ENCODE results near the gene SPATA9.
"Not testable (repeated sequence)": the region's sequence is repeated elsewhere in the genome, so short reads cannot be mapped to it uniquely, and the experiment has no call there.

Gene SPATA9

DNA sequence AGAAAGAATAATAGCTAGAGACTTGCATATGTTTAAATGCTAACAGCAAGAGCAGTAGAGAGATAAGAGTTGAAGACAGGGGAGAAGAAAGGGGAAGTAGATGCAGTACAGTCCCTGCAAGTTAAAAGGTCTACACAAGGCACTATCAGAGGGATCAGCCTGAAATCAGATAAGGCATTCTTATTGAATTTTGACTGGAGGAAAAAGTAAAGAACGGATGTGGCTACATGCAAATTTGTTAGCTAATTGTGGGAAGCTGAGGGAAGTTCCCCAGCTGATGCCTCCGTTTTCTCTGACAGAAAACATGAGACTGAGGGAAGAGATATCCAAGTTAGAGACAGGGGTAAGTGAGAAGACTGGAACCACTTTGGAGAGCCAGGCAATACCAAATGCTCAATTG lies 35.4 kb upstream of the SPATA9 start:
- in situ Hi-C loops (cut with HindIII; ENCODE audit: low sequenced_read_pairs): no loop called here

DNA sequence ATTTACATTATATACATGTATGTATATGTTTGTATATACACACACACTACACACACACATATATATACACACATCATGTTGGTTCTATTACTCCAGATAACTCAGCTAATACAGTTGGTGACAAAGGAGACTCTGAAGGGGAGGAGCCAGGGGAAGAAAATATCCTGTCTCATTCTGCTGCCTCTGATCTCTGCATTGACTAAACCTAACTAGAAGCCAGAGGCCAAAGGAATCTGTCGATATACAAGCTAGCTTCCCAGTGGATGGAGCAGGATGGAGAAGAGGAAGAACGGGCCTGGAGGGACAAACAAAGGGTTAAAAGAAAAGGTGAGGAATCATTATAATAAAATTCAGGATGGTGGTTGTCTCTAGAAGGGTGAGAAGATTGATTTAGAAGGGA lies 34.6 kb upstream of the SPATA9 start:
- in situ Hi-C loops (cut with HindIII; ENCODE audit: low sequenced_read_pairs): no loop called here

DNA sequence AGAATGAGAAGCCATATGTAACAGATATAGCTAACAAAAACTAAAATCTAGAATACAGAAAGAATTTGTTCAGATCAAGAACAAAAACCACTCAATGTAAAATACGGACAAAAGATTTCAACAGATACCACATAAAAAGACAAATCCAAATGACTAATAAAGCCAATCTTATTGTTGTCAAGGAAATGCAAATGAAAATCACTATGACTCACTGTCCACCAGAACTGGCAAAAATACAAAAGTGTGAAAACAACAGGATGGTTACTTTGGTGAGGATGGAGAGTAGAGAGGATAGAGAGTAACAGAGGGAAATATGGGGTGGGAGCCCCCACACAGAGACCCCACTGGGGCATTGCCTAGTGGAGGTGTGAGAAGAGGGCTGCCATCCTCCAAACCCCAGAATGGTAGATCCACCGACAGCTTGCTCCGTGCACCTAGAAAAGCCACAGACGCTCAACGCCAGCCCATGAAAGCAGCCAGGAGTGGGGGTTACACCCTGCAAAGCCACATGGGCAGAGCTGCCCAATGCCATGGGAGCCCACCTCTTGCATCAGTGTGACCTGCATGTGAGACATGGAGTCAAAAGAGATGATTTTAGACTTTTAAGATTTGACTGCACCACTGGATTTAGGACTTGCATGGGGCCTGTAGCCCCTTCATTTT lies 33.1 kb upstream of the SPATA9 start:
- in situ Hi-C loops (cut with HindIII; ENCODE audit: low sequenced_read_pairs): no loop called here

DNA sequence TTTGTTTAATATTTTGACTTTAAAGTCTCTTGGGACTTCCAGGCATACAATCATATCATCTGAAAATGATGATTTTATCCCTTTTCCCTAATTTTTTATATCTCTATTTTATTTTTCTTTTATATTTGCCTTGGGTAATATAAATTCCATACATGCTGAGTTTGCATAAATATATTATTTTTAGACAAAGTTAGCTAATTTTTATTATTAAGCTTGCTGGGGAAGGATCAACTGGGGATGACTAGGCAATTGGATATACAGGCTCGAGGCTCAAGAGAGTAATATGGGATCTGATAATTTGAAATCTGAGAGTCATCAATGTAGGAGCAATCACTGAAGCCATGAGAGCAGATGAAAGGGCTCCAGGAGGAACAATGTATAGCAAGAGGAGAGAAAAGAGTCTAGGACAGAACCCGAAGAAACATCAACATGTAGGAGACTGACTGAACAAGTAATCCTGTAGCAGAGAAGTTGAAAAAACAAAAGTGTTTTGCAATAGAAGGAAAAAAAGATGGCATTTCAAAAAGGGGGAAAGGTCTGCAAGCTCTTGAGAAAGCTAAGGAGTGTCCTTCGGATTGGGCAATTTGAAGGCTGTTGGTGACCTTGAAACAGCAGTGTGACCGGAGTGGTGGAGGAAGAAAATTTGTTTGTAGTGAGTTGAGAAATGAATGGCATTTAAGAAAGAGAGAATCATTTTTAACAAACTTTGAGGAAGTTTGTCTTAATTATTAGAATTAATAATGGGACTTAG lies 31.3 kb upstream of the SPATA9 start:
- in situ Hi-C loops (cut with HindIII; ENCODE audit: low sequenced_read_pairs): loop anchor here (5.0 kb wide), 1 partner anchor 103 kb away; no protein-coding TSS in a partner anchor

DNA sequence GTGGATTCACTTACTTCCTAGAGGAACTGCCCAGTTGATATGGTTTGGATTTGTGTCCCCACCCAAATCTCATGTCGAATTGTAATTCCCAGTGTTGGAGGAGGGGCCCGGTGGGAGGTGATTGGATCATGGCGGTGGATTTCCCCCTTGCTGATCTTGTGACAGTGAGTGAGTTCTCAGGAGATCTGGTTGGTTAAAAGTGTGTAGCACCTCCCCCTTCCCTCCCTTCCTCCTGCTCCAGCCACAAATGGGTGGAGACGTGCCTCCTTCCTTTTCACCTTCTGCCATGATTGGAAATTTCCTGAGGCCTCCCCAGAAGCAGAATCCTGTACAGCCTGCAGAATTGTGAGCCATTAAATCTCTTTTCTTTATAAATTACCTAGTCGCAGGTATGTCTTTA lies 30.5 kb upstream of the SPATA9 start:
- in situ Hi-C loops (cut with HindIII; ENCODE audit: low sequenced_read_pairs): loop anchor here (5.0 kb wide), 1 partner anchor 104 kb away; no protein-coding TSS in a partner anchor

DNA sequence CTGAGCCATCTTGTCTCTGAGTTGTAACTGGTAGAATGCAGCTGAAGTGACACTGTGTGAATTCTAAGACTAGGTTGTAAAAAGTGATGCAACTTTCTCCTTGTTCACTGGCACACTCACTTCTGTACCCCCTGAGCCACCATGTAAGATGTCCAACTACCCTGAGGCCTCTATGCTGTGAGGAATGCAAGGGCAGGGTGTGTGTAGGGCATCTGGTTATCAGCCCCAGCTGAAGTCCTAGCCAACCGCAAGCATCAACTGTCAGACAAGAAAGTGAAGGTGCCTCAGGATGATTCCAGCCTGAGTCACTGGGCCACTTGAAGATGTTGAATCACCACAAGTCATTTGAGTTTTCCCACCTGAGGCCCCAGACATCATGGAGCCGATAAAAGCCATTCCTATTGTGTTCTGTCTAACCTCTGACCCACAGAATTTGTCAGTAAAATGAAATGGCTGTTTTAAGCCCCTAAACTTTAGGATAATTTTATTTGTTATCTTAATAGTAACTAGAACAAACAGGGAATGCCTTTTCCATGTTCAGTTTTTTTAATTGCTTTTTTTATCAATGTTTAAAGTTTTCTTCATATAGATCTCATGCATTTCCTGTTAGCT lies 29.7 kb upstream of the SPATA9 start:
- in situ Hi-C loops (cut with HindIII; ENCODE audit: low sequenced_read_pairs): loop anchor here (5.0 kb wide), 1 partner anchor 105 kb away; no protein-coding TSS in a partner anchor

DNA sequence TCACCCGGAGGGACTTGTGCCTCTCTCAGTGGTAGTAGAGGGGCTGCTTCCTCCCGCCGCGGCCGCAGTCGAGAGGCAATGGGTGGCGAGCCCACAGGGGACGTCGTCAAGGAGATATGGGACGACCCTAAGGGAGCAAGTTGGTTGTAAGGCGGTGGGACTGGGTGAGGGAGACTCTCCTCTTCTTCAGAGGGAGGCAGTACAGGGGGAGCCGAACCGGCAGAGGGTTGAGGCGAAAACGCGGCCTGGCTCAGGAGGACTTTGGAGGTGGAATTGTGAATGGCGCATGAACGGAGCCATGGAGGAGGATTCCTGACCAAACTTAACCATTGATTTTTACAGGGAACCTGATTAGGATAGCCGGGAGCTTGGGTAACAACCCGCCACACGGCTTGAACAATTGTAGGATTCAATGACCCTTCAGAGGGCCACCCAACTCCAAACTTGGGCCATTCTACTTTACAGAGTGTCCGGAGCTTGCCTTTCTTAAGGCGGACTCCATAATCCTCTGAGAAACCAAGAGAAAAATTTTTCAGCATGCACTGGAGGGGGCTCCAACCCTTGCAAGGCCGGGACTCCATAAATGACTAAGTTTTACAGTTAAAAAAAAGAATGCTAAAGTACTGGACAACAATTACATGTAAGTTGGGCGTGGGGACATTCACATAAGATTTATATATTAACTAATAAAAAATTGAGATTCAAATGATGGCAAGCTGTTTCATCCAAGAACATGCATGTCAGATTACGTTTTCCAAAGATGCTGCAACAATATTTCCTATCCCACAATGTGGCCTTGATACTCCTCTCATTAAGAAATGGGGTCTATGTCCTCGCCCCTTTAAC lies 28.9 kb upstream of the SPATA9 start:
- in situ Hi-C loops (cut with HindIII; ENCODE audit: low sequenced_read_pairs): loop anchor here (5.0 kb wide), 1 partner anchor 106 kb away; no protein-coding TSS in a partner anchor

DNA sequence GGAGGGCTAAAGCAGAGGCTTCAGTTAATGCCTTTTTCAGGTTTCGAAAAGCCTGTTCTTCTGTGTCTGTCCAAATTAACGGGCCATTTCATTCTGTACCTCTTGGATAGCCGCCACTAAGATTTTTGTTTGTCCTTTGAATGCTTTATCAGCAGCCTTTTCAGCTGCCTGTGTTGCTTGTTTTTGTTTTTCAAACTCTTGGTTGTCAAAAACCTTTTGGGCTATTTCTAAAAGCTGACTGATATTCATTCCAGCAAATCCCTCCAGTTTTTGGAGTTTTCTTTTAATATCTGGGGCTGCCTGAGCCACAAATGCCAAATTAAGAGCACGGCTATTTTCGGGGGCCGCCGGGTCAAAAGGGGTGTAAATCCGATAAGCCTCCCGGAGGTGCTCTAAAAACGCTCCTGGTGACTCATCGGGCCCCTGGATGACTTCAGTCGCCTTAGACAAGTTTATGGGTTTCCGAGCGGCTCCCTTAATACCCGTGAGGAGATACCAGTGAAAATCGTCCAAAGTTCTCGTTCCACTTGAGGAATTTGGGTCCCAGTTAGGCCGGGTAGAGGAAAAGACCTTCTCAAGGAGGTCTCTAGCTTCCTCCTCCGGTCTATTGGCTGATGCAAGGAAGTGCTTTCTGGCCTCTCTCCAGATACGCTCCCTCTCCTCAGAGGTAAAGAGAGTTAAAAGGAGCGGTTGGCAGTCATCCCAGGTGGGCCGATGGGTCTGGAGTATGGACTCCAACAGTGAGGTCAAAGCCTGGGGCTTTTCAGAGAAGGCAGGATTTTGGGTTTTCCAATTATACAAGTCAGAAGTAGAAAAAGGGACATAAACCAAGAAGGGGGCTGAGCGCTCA lies 28.1 kb upstream of the SPATA9 start:
- in situ Hi-C loops (cut with HindIII; ENCODE audit: low sequenced_read_pairs): loop anchor here (5.0 kb wide), 1 partner anchor 106 kb away; no protein-coding TSS in a partner anchor

DNA sequence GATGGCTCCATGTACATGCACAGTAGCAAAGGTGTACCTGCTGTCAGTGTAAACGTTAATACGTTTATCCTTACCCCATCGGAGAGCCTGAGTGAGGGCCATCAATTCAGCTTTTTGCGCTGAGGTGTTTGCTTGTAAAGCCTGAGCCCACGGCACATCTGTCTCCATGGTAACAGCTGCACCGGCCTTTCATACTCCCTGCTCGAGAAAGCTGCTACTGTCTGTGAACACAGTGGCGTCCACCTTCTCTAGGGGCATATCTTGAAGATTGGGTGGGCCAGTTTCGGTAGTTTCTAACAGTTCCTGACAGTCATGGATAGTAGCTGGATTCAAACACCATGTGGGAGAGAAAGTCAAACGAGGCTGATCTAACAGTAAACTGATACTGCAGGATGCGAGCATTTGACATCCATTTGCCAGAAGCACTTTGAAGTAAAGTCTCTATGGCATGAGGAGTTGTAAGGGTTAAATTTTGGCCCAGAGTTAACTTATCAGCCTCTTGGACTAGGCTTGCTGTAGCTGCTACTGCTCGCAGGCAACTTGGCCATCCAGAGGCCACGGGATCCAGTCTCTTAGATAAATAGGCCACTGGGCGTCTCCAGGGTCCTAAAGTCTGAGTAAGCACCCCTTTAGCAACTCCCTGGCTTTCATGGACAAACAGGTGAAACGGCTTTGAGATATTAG lies 27.3 kb upstream of the SPATA9 start:
- in situ Hi-C loops (cut with HindIII; ENCODE audit: low sequenced_read_pairs): loop anchor here (5.0 kb wide), 1 partner anchor 107 kb away; no protein-coding TSS in a partner anchor

DNA sequence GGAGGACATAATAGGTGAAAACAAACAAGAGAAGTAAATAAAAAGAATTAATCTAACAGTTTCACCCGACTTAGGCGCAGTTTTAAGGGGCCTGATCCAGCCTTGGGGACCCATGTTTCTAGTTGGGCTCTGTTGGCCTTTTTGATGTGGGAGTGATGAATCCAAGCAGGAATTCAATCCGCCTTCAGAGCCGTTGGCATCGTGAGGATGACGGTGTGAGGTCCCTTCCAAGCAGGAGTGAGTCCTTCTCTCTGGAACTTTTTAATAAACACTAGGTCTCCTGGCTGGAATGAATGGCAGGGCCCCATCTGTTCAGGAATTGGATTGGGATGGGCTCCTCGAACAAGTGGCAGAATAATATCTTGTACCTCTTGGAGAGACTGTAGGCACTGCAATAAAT lies 26.1 kb upstream of the SPATA9 start:
- in situ Hi-C loops (cut with HindIII; ENCODE audit: low sequenced_read_pairs): no loop called here

DNA sequence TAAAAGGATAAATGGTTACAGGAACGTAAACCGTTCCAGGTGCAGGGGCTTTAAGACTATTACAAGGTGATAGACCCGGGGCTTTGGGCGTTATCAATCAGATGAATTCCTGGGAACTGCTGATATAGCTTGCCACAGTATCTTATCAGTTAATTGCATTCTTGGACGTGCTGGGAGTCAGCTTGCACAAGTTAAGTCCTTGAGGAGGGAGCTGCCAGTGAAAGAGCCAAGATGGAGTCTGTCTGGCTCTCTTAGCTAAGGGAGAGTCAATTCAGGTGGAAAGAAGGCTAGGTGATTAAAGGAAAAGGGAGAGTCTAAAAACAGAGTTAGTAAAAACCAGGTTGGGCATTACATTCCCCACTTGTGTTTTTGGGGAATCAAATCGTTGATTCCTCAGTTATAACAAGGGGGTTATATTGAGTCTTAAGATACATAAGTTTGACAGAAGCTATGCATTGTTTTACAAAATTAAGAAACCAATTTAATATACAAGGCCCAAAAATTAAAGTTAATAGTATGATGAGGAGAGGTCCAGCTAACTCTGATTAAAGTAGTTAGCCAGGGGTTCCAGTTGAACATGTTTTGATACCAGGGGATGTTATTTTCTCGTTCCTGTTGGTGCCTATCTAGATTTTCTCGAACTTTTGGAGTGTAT lies 24.9 kb upstream of the SPATA9 start:
- in situ Hi-C loops (cut with HindIII; ENCODE audit: low sequenced_read_pairs): not testable (repeated sequence)

DNA sequence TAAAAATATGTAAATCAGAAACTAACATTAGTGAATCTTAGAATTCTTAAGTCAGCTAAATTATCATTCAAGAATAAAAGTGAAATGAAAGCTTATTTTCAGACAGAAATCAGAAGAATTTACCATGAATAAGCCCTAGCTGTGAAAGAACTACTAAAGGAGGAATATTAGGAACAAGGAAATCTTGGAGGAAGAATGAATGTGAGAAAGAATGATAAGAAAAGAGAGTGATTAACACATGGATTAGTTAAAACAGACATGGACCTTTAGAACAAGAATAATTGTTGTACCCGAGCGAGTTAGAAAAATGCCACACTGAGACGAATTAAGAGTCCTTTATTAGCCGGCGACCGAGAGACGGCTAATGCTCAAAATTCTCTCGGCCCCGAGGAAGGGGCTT lies 24.3 kb upstream of the SPATA9 start:
- in situ Hi-C loops (cut with HindIII; ENCODE audit: low sequenced_read_pairs): no loop called here

DNA sequence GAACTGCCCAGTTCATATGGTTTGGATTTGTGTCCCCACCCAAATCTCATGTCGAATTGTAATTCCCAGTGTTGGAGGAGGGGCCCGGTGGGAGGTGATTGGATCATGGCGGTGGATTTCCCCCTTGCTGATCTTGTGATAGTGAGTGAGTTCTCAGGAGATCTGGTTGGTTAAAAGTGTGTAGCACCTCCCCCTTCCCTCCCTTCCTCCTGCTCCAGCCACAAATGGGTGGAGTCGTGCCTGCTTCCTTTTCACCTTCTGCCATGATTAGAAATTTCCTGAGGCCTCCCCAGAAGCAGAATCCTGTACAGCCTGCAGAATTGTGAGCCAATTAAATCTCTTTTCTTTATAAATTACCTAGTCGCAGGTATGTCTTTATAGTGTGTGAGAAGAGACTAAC lies 23.4 kb upstream of the SPATA9 start:
- in situ Hi-C loops (cut with HindIII; ENCODE audit: low sequenced_read_pairs): not testable (repeated sequence)

DNA sequence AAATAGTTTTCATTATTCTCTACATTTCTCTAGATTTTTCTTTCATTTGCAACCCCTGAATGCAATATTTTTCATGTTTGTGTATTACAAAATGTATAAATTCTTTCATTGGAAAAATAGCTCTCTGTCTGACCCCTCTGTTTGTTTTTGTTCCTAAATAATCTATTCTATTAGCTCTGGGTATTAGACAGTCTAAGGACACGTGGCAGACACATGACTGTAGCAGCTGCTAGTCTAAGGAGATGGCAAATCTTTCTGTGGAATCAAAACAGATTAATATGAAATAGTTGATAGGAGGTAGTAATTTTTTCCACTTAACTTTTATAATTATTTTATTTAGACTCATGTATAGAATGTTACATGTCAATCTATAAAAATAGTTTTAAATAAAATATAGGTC lies 21.4 kb upstream of the SPATA9 start:
- in situ Hi-C loops (cut with HindIII; ENCODE audit: low sequenced_read_pairs): no loop called here

DNA sequence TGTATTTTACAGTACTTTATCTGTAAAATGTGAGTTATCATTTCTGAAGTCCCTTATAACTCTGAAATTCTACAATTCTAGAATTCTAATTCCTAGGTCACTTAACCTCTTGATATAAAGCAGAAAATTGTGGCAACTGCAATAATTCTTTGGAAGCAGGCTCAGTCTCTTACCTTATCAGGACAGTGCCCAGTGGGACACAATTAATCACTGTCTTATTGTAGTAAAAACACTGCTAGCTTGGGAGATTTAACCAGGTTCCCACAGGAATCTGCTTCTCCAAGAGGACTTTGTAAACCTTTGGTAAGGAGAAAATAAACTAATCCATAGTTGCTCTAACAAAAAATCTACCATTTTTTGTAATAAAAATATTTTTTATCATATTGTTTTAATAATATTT lies 18.3 kb upstream of the SPATA9 start:
- in situ Hi-C loops (cut with HindIII; ENCODE audit: low sequenced_read_pairs): no loop called here

DNA sequence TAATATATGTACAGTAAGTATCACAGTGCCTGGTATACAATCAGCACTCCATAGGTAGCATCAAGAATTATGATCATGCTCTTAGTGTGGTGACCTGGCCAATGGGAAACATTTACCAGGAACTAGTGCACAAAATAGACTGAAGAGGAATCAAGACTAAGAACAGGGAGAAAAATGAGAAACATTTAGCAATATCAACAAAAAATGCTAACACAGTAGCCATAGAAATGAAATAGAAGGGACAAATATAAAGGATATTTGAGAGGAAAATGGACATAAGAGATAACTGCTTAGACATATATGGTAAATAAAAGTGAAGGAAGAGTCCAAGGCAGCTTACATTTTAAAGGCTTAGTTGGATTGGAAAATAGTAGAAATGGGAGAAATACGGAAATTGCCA lies 16.5 kb upstream of the SPATA9 start:
- in situ Hi-C loops (cut with HindIII; ENCODE audit: low sequenced_read_pairs): no loop called here

DNA sequence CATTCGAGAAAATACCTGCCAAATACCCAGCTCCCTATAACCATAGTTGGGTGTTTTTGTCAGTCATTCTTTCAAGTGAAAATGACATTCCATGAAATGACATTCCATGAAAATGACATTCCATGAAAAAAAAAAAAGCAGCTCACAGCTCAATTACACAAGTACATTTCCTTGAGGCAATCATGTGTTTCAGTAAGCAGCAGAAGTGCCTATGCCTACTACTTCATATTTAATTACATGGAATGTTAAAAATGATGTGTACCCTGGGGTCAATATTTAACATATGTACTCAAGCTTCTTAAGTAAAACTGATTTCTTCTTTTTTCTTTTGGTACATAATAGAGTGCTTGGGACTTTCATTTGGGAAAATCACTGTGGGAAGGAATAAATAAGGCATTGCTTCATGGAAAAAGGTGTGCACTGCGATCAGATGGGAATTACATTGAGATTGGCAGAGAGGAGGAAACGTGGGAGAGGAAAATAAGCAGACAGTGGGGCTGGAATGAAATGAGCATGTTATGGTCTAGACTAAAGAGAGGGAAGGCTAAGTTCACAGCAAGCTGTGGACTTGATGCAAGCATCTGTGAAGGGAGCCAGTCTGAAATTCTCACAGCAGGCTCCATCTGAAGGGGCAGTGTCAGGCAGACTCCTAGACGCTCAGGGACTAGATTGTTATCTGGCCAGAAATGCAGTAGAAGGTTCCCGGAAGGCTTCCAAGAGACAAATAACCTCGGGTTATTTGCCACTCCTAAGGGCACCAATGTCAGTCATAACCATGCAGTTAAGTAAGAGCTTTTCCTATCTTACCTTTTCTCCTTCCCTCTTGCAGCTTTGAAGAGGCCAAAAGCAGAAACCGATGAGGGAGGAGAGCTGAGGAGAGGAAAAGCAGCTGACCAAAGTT lies 15.2 kb upstream of the SPATA9 start:
- in situ Hi-C loops (cut with HindIII; ENCODE audit: low sequenced_read_pairs): no loop called here

DNA sequence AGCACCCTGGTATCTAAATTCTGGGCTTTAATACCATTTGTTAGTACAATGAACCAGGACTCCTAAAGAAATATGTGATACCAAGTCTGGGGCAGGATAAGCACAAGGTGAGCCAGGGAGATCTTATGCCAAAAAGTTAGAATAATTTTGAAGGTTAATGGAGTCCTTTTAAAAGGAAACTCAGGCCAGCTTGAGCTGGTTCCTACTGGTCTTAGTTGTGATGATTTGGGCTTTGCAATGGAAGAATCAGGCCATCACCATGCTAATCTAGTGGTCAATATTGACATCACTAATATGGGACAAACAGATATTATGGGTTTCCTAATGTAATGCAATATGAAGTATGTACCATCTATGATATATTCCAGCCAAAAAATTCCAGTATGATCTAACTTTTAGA lies 7.5 kb upstream of the SPATA9 start:
- in situ Hi-C loops (cut with HindIII; ENCODE audit: low sequenced_read_pairs): no loop called here
